A549 (cell line): ENCODE measurements around the gene ATP10B. TPM values are rescaled to one million over a fixed set of nuclear protein-coding genes. Genes with fewer than 3 reads are reported as not detected.

Experiments
- ATAC-seq, 2 experiments: fragments of 200-7000 bp in 1 of 2; fragments of >200 bp in 1 of 2; cut with Nextera tagmentation in 1 of 2; cut with Tn5 transposase in 1 of 2; 3 replicates each; pipeline versions ENCODE4 v1.8.0 to v1.9.1; 2018 to 2020; ENCODE audit warnings: mild to moderate bottlenecking in 1 of 2, moderate library complexity in 1 of 2
- CTCF ChIA-PET: fragments of 300-600 bp; sonication (Branson Sonifier 250); formaldehyde crosslinking; extraction: SDS; loops from one replicate; lab custom pipeline; 2021; ENCODE audit warnings: antibody characterized with exemption, inconsistent platforms; lab: Yijun Ruan, JAX
- POLR2A ChIA-PET: fragments of 350-600 bp; formaldehyde crosslinking; extraction: SDS; loops from one replicate; lab custom pipeline; 2021; ENCODE audit warnings: antibody characterized with exemption, inconsistent platforms; lab: Yijun Ruan, JAX
- DNase-seq, 2 experiments: peaks; one replicate each; pipeline versions ENCODE4 v3.0.0 to v3.0.0-alpha.2; 2011 to 2016; ENCODE audit warnings: low read depth in 1 of 2, low spot score in 1 of 2
- FAIRE-seq: peaks from 2 replicates; lab custom pipeline; 2011; peaks lifted over from hg19 to GRCh38; lab: Jason Lieb, UNC
- H3K27ac ChIP-seq, 2 experiments: fragments of >200 bp; sonication (Bioruptor Twin); formaldehyde crosslinking; 3 replicates each; pipeline ENCODE4 v1.5.1; 2016 to 2017
- H3K4me1 ChIP-seq: fragments of >200 bp; sonication (Bioruptor Twin); formaldehyde crosslinking; 3 replicates; pipeline ENCODE4 v1.6.1; 2016
- H3K4me2 ChIP-seq: fragments of >200 bp; sonication (Bioruptor Twin); formaldehyde crosslinking; 3 replicates; pipeline ENCODE4 v1.6.1; 2016
- H3K4me3 ChIP-seq: fragments of >200 bp; sonication (Bioruptor Twin); formaldehyde crosslinking; 3 replicates; pipeline ENCODE4 v1.5.1; 2016
- H3K9me3 ChIP-seq: fragments of >200 bp; sonication (Bioruptor Twin); formaldehyde crosslinking; 3 replicates; pipeline ENCODE4 v1.6.1; 2016
- ATOH8 ChIP-seq: fragments of 250-450 bp; sonication (Bioruptor Pico); IDR thresholded peaks from 2 replicates; pipeline ENCODE4 v1.5.0; 2020; ENCODE audit warnings: low read depth, mild to moderate bottlenecking, moderate library complexity
- BCL3 ChIP-seq: fragments of >200 bp; sonication (Bioruptor Twin); formaldehyde crosslinking; IDR thresholded peaks from 3 replicates; pipeline ENCODE4 v1.6.1; 2016
- BHLHE40 ChIP-seq: IDR thresholded peaks from 2 replicates; pipeline ENCODE4 v1.6.1; 2012; ENCODE audit warnings: low read depth, low read length, inconsistent platforms
- CBX8 ChIP-seq: fragments of 200-600 bp; sonication (generic); IDR thresholded peaks from 2 replicates; pipeline ENCODE4 v1.6.1; 2016
- CEBPB ChIP-seq, 2 experiments: fragments of >200 bp in 1 of 2; sonication (Bioruptor Twin) in 1 of 2; formaldehyde crosslinking in 1 of 2; IDR thresholded peaks; 2 replicates each; pipeline ENCODE4 v1.6.1; 2012 to 2016
- E2F6 ChIP-seq: IDR thresholded peaks from 2 replicates; pipeline ENCODE4 v1.6.1; 2012; ENCODE audit warnings: low read depth, borderline replicate concordance
- EHMT2 ChIP-seq: fragments of 200-600 bp; sonication (generic); IDR thresholded peaks from 2 replicates; pipeline ENCODE4 v1.6.1; 2016; ENCODE audit warnings: antibody characterized with exemption, low read depth, mild to moderate bottlenecking, moderate library complexity
- ELK1 ChIP-seq: fragments of 150-350 bp; IDR thresholded peaks from 2 replicates; pipeline ENCODE4 v1.6.1; 2014; ENCODE audit warnings: low read depth, mild to moderate bottlenecking, low read length
- FOSL2 ChIP-seq, 2 experiments: fragments of 450-650 bp in 1 of 2; fragments of >200 bp in 1 of 2; sonication (Bioruptor Twin) in 1 of 2; formaldehyde crosslinking; IDR thresholded peaks; 2 replicates each; pipeline versions ENCODE4 v1.5.0 to v1.6.1; 2016 to 2020; ENCODE audit warnings: mild to moderate bottlenecking in 1 of 2, moderate library complexity in 1 of 2
- GATA3 ChIP-seq: IDR thresholded peaks from 2 replicates; pipeline ENCODE4 v1.6.1; 2012; ENCODE audit warnings: borderline replicate concordance
- HDAC2 ChIP-seq: fragments of 200-600 bp; sonication (generic); IDR thresholded peaks from 2 replicates; pipeline ENCODE4 v1.6.1; 2016
- HOXA7 ChIP-seq: fragments of 250-450 bp; sonication (Bioruptor Pico); IDR thresholded peaks from 2 replicates; pipeline ENCODE4 v1.5.0; 2020; ENCODE audit warnings: mild to moderate bottlenecking, moderate library complexity
- HOXB13 ChIP-seq: fragments of 250-450 bp; sonication (Bioruptor Pico); IDR thresholded peaks from 2 replicates; pipeline ENCODE4 v1.5.0; 2020; ENCODE audit warnings: low read depth, mild to moderate bottlenecking, moderate library complexity
- HOXB5 ChIP-seq: fragments of 250-450 bp; sonication (Bioruptor Pico); IDR thresholded peaks from 2 replicates; pipeline ENCODE4 v1.5.0; 2020; ENCODE audit warnings: mild to moderate bottlenecking, moderate library complexity
- JUN ChIP-seq, 2 experiments: fragments of >200 bp; sonication (Bioruptor Twin); formaldehyde crosslinking; IDR thresholded peaks; 2 replicates in 1 of 2; 3 replicates in 1 of 2; pipeline ENCODE4 v1.6.1; 2016 to 2017
- JUNB ChIP-seq: fragments of >200 bp; sonication (Bioruptor Twin); formaldehyde crosslinking; IDR thresholded peaks from 2 replicates; pipeline ENCODE4 v1.6.1; 2016
- KDM1A ChIP-seq: fragments of 200-600 bp; sonication (generic); IDR thresholded peaks from 2 replicates; pipeline ENCODE4 v1.6.1; 2016; ENCODE audit warnings: low read depth, mild to moderate bottlenecking
- MAX ChIP-seq: IDR thresholded peaks from 2 replicates; pipeline ENCODE4 v1.6.1; 2012
- NFE2L2 ChIP-seq: fragments of 150-350 bp; conservative IDR thresholded peaks from 2 replicates; pipeline ENCODE4 v1.6.1; 2014; ENCODE audit warnings: low read length
- PHF8 ChIP-seq: fragments of 200-600 bp; sonication (generic); IDR thresholded peaks from 2 replicates; pipeline ENCODE4 v1.6.1; 2016; ENCODE audit warnings: low read depth, mild to moderate bottlenecking, antibody characterized with exemption, moderate library complexity, borderline replicate concordance
- RARB ChIP-seq: fragments of 250-450 bp; sonication (Bioruptor Pico); IDR thresholded peaks from 2 replicates; pipeline ENCODE4 v1.8.0; 2021; ENCODE audit warnings: mild to moderate bottlenecking, moderate library complexity
- REST ChIP-seq: fragments of 200-600 bp; sonication (generic); IDR thresholded peaks from 2 replicates; pipeline ENCODE4 v1.6.1; 2016; ENCODE audit warnings: antibody characterized with exemption, mild to moderate bottlenecking, moderate library complexity
- RFX5 ChIP-seq: fragments of 450-650 bp; IDR thresholded peaks from 2 replicates; pipeline ENCODE4 v1.7.1; 2014; ENCODE audit warnings: antibody characterized with exemption, mild to moderate bottlenecking, moderate library complexity
- ZC3H11A ChIP-seq: fragments of 450-650 bp; IDR thresholded peaks from 2 replicates; pipeline ENCODE4 v1.6.1; 2014; ENCODE audit warnings: antibody characterized with exemption, mild to moderate bottlenecking
- ZSCAN20 ChIP-seq: fragments of 250-450 bp; sonication (Bioruptor Pico); IDR thresholded peaks from 2 replicates; pipeline ENCODE4 v1.8.0; 2022; ENCODE audit warnings: mild to moderate bottlenecking, moderate library complexity
- WGBS: methylation state at CpG from one replicate; pipeline ENCODE4 v1.1.6; 2017; ENCODE audit errors: missing lambda C conversion rate; 5-methylcytosine and 5-hydroxymethylcytosine counted together
- polyA plus RNA-seq, 4 experiments: library from polyadenylated mRNA; depleted of rRNA in 3 of 4; stranded (reverse); fragments of >200 nt; fragmentation: RNase III in 1 of 4; extraction: RNeasy Plus Mini Kit Qiagen cat#74134 plus additional on column Dnase treatment in 1 of 4; gene quantifications; 2 replicates in 3 of 4; 3 replicates in 1 of 4; pipeline ENCODE4 v1.2.3, GENCODE V29; 2011 to 2017

The ATP10B gene
- polyA plus RNA-seq, 2 of the 4 experiments (the other 2 are of a cell fraction): not detected

GRCh38 chr5:160567031-160567705 lies 284.8 kb downstream of the ATP10B start:
- Histone ChIP-seq H3K9me3 (no peaks in the 10 kb centered on the region), H3K27ac (no peak overlapping the region), H3K4me1 (no peaks in the 10 kb centered on the region), H3K4me2 (no peak overlapping the region), H3K4me3 (no peak overlapping the region)
- ATAC-seq (no peak), DNase-seq (no peak), FAIRE-seq (no peak)
- TF ChIP-seq ZSCAN20 (CRISPR knock-in tag): no peak
- TF ChIP-seq HDAC2: no peak
- no peak for TF ChIP-seq EHMT2
- TF ChIP-seq MAX: no peak
- no peak for TF ChIP-seq RFX5
- TF ChIP-seq HOXB5 (CRISPR knock-in tag): no peak
- no peak for TF ChIP-seq RARB (CRISPR knock-in tag)
- no peak for TF ChIP-seq GATA3
- no peak for TF ChIP-seq PHF8
- no peak for TF ChIP-seq BHLHE40
- no peak for TF ChIP-seq ATOH8 (CRISPR knock-in tag)
- no peak for TF ChIP-seq HOXA7 (CRISPR knock-in tag)
- no peak for TF ChIP-seq JUNB
- no peak for TF ChIP-seq HOXB13 (CRISPR knock-in tag)
- no peak for TF ChIP-seq E2F6
- no peak for TF ChIP-seq REST
- no peak for TF ChIP-seq BCL3
- TF ChIP-seq ELK1: no peak
- POLR2A ChIA-PET: no interaction called here
- CTCF ChIA-PET: no interaction called here
- 17% methylated on average over 4 of the region's 4 CpGs for WGBS

- no peaks in the 10 kb centered on the region for H3K9me3 ChIP-seq
- 20% methylated on average over 6 of the region's 8 CpGs for WGBS
- no peaks in the 10 kb centered on the region for H3K4me1 ChIP-seq
- TF ChIP-seq JUN (IDR thresholded peaks at IDR 0.05): no peak
- TF ChIP-seq GATA3: no peak
- TF ChIP-seq FOSL2 (IDR thresholded peaks at IDR 0.05): no peak
- no peak for TF ChIP-seq FOSL2 (CRISPR knock-in tag; IDR thresholded peaks at IDR 0.05)
- no peak for TF ChIP-seq CBX8
- no peak for TF ChIP-seq NFE2L2
- TF ChIP-seq CEBPB (IDR thresholded peaks at IDR 0.05): no peak
- TF ChIP-seq HOXB5 (CRISPR knock-in tag): no peak
- TF ChIP-seq ZSCAN20 (CRISPR knock-in tag): no peak
- no peak for TF ChIP-seq ZC3H11A
- no peak for TF ChIP-seq KDM1A
- ATAC-seq (no peak), DNase-seq (no peak), FAIRE-seq (no peak)
- H3K4me3 ChIP-seq: no peak overlapping the region
- H3K4me2 ChIP-seq: no peak overlapping the region
- POLR2A ChIA-PET: no interaction called here
- no peak overlapping the region for H3K27ac ChIP-seq
- CTCF ChIA-PET: no interaction called here
Measured at GRCh38 chr5:160565376-160565775, 286.6 kb downstream of the ATP10B start.
